ENCODE results near the gene QARS1. TPM values are rescaled to one million over a fixed set of nuclear protein-coding genes. Genes with fewer than 3 reads are reported as not detected.

Gene QARS1
- polyA plus RNA-seq, 1 donor (not counting 4 experiments of a cell fraction or from before 2014, with no cell fraction given) = 131 TPM

GRCh38 chr3:49151610-49152009 is 47.1 kb upstream of the QARS1 start:
- Histone ChIP-seq H3K79me2 (ENCODE audit: control insufficient read depth, insufficient read depth, low read length) (no peaks in the 10 kb centered on the region), H3K9ac (ENCODE audit: control insufficient read depth, extremely low read depth, insufficient read depth, low read length) (no peak overlapping the region), H3K4me1 (ENCODE audit: control insufficient read depth, extremely low read depth, insufficient read depth, low read length) (no peaks in the 10 kb centered on the region), H3K4me3 (ENCODE audit: control insufficient read depth in 2 of 3, extremely low read depth in 1 of 3, insufficient read depth in 2 of 3, low read depth in 1 of 3, low read length in 3 of 3) (no peak overlapping the region), H3K36me3 (ENCODE audit: control insufficient read depth in 2 of 2, extremely low read depth in 1 of 2, insufficient read depth in 2 of 2, low read length in 2 of 2) (no peaks in the 10 kb centered on the region), H3K9me1 (ENCODE audit: control insufficient read depth, extremely low read depth, insufficient read depth, low read length) (no peaks in the 10 kb centered on the region), H3K9me3 (ENCODE audit: control insufficient read depth, low read depth, low read length) (no peaks in the 10 kb centered on the region), H4K20me1 (ENCODE audit: control insufficient read depth, extremely low read depth, insufficient read depth, low read length) (no peaks in the 10 kb centered on the region), H3K4me2 (ENCODE audit: control insufficient read depth, extremely low read depth, insufficient read depth, low read depth, low read length) (no peak overlapping the region), H3K27ac (ENCODE audit: control insufficient read depth, insufficient read depth, low read length) (no peak overlapping the region), H2AFZ (ENCODE audit: control insufficient read depth, low read length) (no peak overlapping the region), H3K27me3 (ENCODE audit: control insufficient read depth, extremely low read depth, insufficient read depth, low read length) (no peaks in the 10 kb centered on the region)
- FAIRE-seq (no peak), DNase-seq (ENCODE audit: low read depth, low spot score) (no peak)
- dilution Hi-C loops (cut with MboI; ENCODE audit: extremely low pct_ligation_motif_present, low sequenced_read_pairs) = no loop called here
- no peak for TF ChIP-seq EZH2 (IDR thresholded peaks at IDR 0.05; ENCODE audit: low read length)

- Histone ChIP-seq H3K9me1 (ENCODE audit: control insufficient read depth, extremely low read depth, insufficient read depth, low read length) (no peaks in the 10 kb centered on the region), H3K9ac (ENCODE audit: control insufficient read depth, extremely low read depth, insufficient read depth, low read length) (no peak overlapping the region), H3K27ac (ENCODE audit: control insufficient read depth, insufficient read depth, low read length) (no peak overlapping the region), H3K79me2 (ENCODE audit: control insufficient read depth, insufficient read depth, low read length) (no peaks in the 10 kb centered on the region), H3K4me2 (ENCODE audit: control insufficient read depth, extremely low read depth, insufficient read depth, low read depth, low read length) (no peak overlapping the region), H3K4me1 (ENCODE audit: control insufficient read depth, extremely low read depth, insufficient read depth, low read length) (no peaks in the 10 kb centered on the region), H3K27me3 (ENCODE audit: control insufficient read depth, extremely low read depth, insufficient read depth, low read length) (no peaks in the 10 kb centered on the region), H3K9me3 (ENCODE audit: control insufficient read depth, low read depth, low read length) (no peaks in the 10 kb centered on the region), H3K36me3 (ENCODE audit: control insufficient read depth in 2 of 2, extremely low read depth in 1 of 2, insufficient read depth in 2 of 2, low read length in 2 of 2) (no peaks in the 10 kb centered on the region), H4K20me1 (ENCODE audit: control insufficient read depth, extremely low read depth, insufficient read depth, low read length) (no peaks in the 10 kb centered on the region), H3K4me3 (ENCODE audit: control insufficient read depth in 2 of 3, extremely low read depth in 1 of 3, insufficient read depth in 2 of 3, low read depth in 1 of 3, low read length in 3 of 3) (no peak overlapping the region), H2AFZ (ENCODE audit: control insufficient read depth, low read length) (no peak overlapping the region)
- TF ChIP-seq CTCF (optimal IDR thresholded peaks at IDR 0.05 in 1 of 3, IDR thresholded peaks at IDR 0.05 in 1 of 3, conservative IDR thresholded peaks at IDR 0.05 in 1 of 3; ENCODE audit: extremely low read depth in 1 of 3, insufficient read depth in 2 of 3, low read length in 3 of 3) = no peak
- no peak for TF ChIP-seq EZH2 (IDR thresholded peaks at IDR 0.05; ENCODE audit: low read length)
- FAIRE-seq = no peak
- dilution Hi-C loops (cut with MboI; ENCODE audit: extremely low pct_ligation_motif_present, low sequenced_read_pairs) = no loop called here
- DNase-seq (ENCODE audit: low read depth, low spot score) = no peak
Measured at GRCh38 chr3:49148159-49148558, 43.6 kb upstream of the QARS1 start.

GRCh38 chr3:49140080-49140479 is 35.5 kb upstream of the QARS1 start:
- Histone ChIP-seq H3K27ac (ENCODE audit: control insufficient read depth, insufficient read depth, low read length) (no peak overlapping the region), H3K4me2 (ENCODE audit: control insufficient read depth, extremely low read depth, insufficient read depth, low read depth, low read length) (no peak overlapping the region), H3K9ac (ENCODE audit: control insufficient read depth, extremely low read depth, insufficient read depth, low read length) (no peak overlapping the region), H3K9me3 (ENCODE audit: control insufficient read depth, low read depth, low read length) (peaks cover 4% of the 10 kb centered on the region), H2AFZ (ENCODE audit: control insufficient read depth, low read length) (no peak overlapping the region), H3K27me3 (ENCODE audit: control insufficient read depth, extremely low read depth, insufficient read depth, low read length) (no peaks in the 10 kb centered on the region), H3K4me1 (ENCODE audit: control insufficient read depth, extremely low read depth, insufficient read depth, low read length) (no peaks in the 10 kb centered on the region), H3K9me1 (ENCODE audit: control insufficient read depth, extremely low read depth, insufficient read depth, low read length) (no peaks in the 10 kb centered on the region), H3K4me3 (ENCODE audit: control insufficient read depth in 2 of 3, extremely low read depth in 1 of 3, insufficient read depth in 2 of 3, low read depth in 1 of 3, low read length in 3 of 3) (no peak overlapping the region), H3K36me3 (ENCODE audit: control insufficient read depth in 2 of 2, extremely low read depth in 1 of 2, insufficient read depth in 2 of 2, low read length in 2 of 2) (no peaks in the 10 kb centered on the region), H3K79me2 (ENCODE audit: control insufficient read depth, insufficient read depth, low read length) (no peaks in the 10 kb centered on the region), H4K20me1 (ENCODE audit: control insufficient read depth, extremely low read depth, insufficient read depth, low read length) (no peaks in the 10 kb centered on the region)
- dilution Hi-C loops (cut with MboI; ENCODE audit: extremely low pct_ligation_motif_present, low sequenced_read_pairs) = no loop called here
- FAIRE-seq (no peak), DNase-seq (ENCODE audit: low read depth, low spot score) (no peak)
- no peak for TF ChIP-seq CTCF (optimal IDR thresholded peaks at IDR 0.05 in 1 of 3, IDR thresholded peaks at IDR 0.05 in 1 of 3, conservative IDR thresholded peaks at IDR 0.05 in 1 of 3; ENCODE audit: extremely low read depth in 1 of 3, insufficient read depth in 2 of 3, low read length in 3 of 3)
- no peak for TF ChIP-seq EZH2 (IDR thresholded peaks at IDR 0.05; ENCODE audit: low read length)
